Measurements from ENCODE around the gene NAA60.
"Not testable (repeated sequence)": the region's sequence is repeated elsewhere in the genome, so short reads cannot be mapped to it uniquely, and the experiment has no call there.

The NAA60 gene

GRCh38 chr16:3486506-3487215 is 43.2 kb downstream of the NAA60 start:
- peaks cover 3% of the 10 kb centered on the region for H3K36me3 Mint-ChIP-seq
- H3K27me3 Mint-ChIP-seq = no peaks in the 10 kb centered on the region
- no peak overlapping the region for H3K4me3 Mint-ChIP-seq
- H3K27ac Mint-ChIP-seq = no peak overlapping the region
- no peaks in the 10 kb centered on the region for H3K9me3 Mint-ChIP-seq
- peaks cover 4% of the 10 kb centered on the region for H3K4me1 Mint-ChIP-seq

- no peak overlapping the region for H3K27ac Mint-ChIP-seq
- H3K9me3 Mint-ChIP-seq = no peaks in the 10 kb centered on the region
- peaks cover 4% of the 10 kb centered on the region for H3K4me1 Mint-ChIP-seq
- no peaks in the 10 kb centered on the region for H3K27me3 Mint-ChIP-seq
- no peak overlapping the region for H3K4me3 Mint-ChIP-seq
- H3K36me3 Mint-ChIP-seq = peaks cover 1% of the 10 kb centered on the region
These were observed 44.3 kb downstream of the NAA60 start for GRCh38 chr16:3487521-3488410.

GRCh38 chr16:3488801-3489200 is 45.3 kb downstream of the NAA60 start:
- H3K9me3 Mint-ChIP-seq = no peaks in the 10 kb centered on the region
- no peak overlapping the region for H3K27ac Mint-ChIP-seq
- no peak overlapping the region for H3K4me3 Mint-ChIP-seq
- no peaks in the 10 kb centered on the region for H3K36me3 Mint-ChIP-seq
- no peaks in the 10 kb centered on the region for H3K27me3 Mint-ChIP-seq
- H3K4me1 Mint-ChIP-seq = peaks cover 4% of the 10 kb centered on the region

- Mint-ChIP-seq H3K27ac (no peak overlapping the region), H3K9me3 (no peaks in the 10 kb centered on the region)
These were observed 47.6 kb downstream of the NAA60 start for GRCh38 chr16:3490911-3491629.

GRCh38 chr16:3492356-3492755 is 48.9 kb downstream of the NAA60 start:
- no peak overlapping the region for H3K27ac Mint-ChIP-seq
- peaks cover 4% of the 10 kb centered on the region for H3K4me1 Mint-ChIP-seq
- H3K4me3 Mint-ChIP-seq = no peak overlapping the region
- H3K36me3 Mint-ChIP-seq = no peaks in the 10 kb centered on the region
- H3K27me3 Mint-ChIP-seq = no peaks in the 10 kb centered on the region
- H3K9me3 Mint-ChIP-seq = no peaks in the 10 kb centered on the region

More at GRCh38 chr16:3490911-3491629, 47.6 kb downstream of the NAA60 start:
- peaks cover 4% of the 10 kb centered on the region for H3K4me1 Mint-ChIP-seq
- H3K4me3 Mint-ChIP-seq = no peak overlapping the region
- H3K36me3 Mint-ChIP-seq = no peaks in the 10 kb centered on the region
- no peaks in the 10 kb centered on the region for H3K27me3 Mint-ChIP-seq

DNA sequence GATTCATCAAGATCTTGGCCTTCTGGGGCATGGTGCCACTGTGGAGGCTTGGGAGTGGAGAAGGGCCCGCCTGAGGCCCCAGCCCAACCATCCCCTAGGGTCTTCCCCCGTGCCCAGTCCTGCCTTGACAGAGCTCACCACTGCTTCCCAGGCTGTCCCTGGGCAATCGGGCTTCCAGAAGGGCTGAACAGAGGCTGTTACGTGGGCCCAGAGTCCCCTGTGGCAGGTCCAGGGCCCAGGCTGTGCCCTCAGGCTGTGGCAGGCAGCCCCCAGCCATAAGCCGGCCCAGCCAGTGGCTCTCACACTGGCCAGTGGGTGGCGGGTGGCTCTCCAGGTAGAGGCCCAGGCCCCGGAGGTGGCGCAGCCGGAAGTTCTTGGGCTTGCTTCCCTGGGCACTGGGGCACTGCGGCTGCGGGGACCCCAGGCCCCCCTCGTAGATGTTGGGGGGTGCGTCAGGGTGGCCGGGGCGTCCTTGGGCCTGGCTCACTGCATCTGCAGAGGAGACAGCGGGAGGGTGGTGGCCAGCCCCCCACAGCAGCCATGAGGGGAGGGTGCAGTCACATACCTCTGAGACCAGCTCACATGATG is 51.0 kb downstream of the NAA60 start:
- no peak overlapping the region for H3K4me3 Mint-ChIP-seq
- no peak overlapping the region for H3K27ac Mint-ChIP-seq
- H3K9me3 Mint-ChIP-seq = no peaks in the 10 kb centered on the region
- no peaks in the 10 kb centered on the region for H3K27me3 Mint-ChIP-seq
- peaks cover 7% of the 10 kb centered on the region for H3K4me1 Mint-ChIP-seq
- H3K36me3 Mint-ChIP-seq = no peaks in the 10 kb centered on the region

DNA sequence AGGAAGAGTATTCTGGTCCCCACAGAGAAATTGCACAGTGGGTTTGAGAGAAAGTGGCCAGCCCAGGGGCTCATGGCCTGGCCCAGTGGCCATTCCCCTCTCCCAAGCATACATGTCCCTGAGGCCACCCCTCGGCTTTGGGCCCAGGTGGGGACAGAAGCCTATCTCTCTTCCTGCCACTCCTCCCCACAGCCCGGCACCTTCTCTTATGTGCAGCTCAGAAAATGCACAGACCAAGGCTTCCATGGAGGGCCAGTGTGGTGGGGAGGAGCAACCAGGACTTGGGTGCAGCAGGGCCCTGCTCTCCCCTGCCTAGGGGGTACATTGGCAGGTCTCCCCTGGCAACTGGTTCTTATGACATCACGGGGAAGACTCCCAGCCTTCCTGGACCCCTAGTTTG is 51.7 kb downstream of the NAA60 start, which contains the start of gene C16orf90:
Gene C16orf90 (minus strand): TSS at position 314 of the 400 bp plus-strand sequence. CDS start 68 bp downstream, at position 246.
- no peaks in the 10 kb centered on the region for H3K27me3 Mint-ChIP-seq
- no peaks in the 10 kb centered on the region for H3K36me3 Mint-ChIP-seq
- no peak within 1 kb of the TSS for H3K4me3 Mint-ChIP-seq
- H3K4me1 Mint-ChIP-seq = peaks cover 9% of the 10 kb centered on the region
- no peaks in the 10 kb centered on the region for H3K9me3 Mint-ChIP-seq
- H3K27ac Mint-ChIP-seq = no peak within 1 kb of the TSS

DNA sequence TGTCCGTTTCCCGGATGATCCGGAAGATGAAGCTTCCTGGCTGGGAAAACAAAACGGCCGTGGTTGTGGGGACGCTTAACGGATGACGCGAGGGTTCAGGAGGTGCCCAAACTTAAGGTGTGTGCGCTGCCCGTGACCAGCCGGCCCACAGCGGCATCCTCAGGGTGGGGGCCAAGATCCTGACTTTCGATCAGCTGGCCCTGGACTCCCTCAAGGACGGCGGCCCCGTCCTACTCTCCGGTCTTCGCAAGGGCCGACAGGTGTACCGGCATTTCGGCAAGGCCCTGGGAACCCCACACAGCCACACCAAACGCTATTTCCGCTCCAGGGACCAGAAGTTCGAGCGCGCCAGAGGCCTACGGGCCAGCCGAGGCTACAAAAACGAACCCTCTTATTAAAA is 52.9 kb downstream of the NAA60 start:
- Mint-ChIP-seq H3K4me3 (no peak overlapping the region), H3K9me3 (no peaks in the 10 kb centered on the region), H3K36me3 (no peaks in the 10 kb centered on the region), H3K4me1 (peaks cover 16% of the 10 kb centered on the region), H3K27me3 (no peaks in the 10 kb centered on the region), H3K27ac (no peak overlapping the region)

DNA sequence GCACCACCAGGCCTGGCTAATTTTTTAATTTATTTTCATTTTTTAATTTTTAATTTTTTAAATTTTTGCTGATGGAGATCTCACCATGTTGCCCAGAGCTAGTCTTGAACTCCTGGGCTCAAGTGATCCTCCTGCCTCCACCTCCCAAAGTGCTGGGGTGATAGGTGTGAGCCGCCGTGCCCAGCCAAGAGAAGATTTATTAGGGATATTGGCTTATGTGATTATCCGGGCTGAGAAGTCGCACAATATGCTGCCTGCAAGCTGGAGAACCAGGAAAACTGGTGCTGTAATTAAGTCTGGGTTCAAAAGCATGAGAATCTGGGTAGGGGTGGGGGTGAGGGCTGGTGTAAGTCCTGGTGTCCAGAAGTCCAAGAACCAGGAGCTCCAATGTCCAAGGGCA is 54.3 kb downstream of the NAA60 start:
- Mint-ChIP-seq H3K27ac (no peak overlapping the region), H3K36me3 (no peaks in the 10 kb centered on the region)

DNA sequence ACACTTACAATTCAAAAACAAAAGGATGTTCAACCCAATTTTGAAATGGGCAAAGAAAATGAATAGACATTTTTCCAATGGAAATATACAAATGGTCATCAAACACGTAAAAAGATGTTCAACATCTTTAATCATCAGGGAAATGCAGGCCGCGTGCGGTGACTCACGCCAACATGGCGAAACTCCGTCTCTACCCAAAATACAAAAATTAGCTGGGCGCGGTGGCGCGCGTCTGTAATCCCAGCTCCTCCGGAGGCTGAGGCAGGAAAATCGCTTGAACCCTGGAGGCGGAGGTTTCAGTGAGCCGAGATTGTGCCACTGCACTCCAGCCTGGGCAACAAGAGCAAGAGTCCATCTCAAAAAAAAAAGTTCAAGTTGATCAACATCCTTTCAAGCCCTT is 55.5 kb downstream of the NAA60 start:
- Mint-ChIP-seq H3K9me3 (no peaks in the 10 kb centered on the region), H3K4me1 (peaks cover 37% of the 10 kb centered on the region), H3K4me3 (no peak overlapping the region), H3K27me3 (no peaks in the 10 kb centered on the region), H3K27ac (no peak overlapping the region), H3K36me3 (no peaks in the 10 kb centered on the region)

More for the DNA sequence above, 54.3 kb downstream of the NAA60 start:
- Mint-ChIP-seq H3K4me3 (no peak overlapping the region), H3K9me3 (no peaks in the 10 kb centered on the region), H3K4me1 (peaks cover 28% of the 10 kb centered on the region), H3K27me3 (no peaks in the 10 kb centered on the region)

DNA sequence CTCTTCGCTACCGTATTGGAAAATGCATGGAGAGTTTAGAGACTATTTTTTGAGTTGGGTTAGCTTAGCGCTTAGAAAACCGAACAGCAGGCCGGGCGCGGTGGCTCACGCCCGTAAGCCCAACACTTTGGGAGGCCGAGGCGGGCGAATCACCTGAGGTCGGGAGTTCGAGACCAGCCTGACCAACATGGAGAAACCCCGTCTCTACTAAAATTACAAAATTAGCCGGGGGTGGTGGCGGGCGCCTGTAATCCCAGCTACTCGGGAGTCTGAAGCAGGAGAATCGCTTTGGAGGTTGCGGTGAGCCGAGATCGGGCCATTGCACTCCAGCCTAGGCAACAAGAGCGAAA is 57.9 kb downstream of the NAA60 start:
- H3K27ac Mint-ChIP-seq = peak overlapping the region; percentile 97
- peak overlapping the region; percentile 97 for H3K4me3 Mint-ChIP-seq
- H3K27me3 Mint-ChIP-seq, H3K9me3 Mint-ChIP-seq: not testable (repeated sequence)
- H3K36me3 Mint-ChIP-seq = peaks cover 10% of the 10 kb centered on the region
- H3K4me1 Mint-ChIP-seq = peaks cover 60% of the 10 kb centered on the region

GRCh38 chr16:3501783-3502400 is 58.4 kb downstream of the NAA60 start:
- Mint-ChIP-seq H3K4me3 (peak overlapping the region; percentile 97), H3K27ac (peak overlapping the region; percentile 97), H3K4me1 (peaks cover 60% of the 10 kb centered on the region), H3K27me3 (no peaks in the 10 kb centered on the region), H3K9me3 (no peaks in the 10 kb centered on the region), H3K36me3 (peaks cover 10% of the 10 kb centered on the region)

- Mint-ChIP-seq H3K27me3 (no peaks in the 10 kb centered on the region), H3K27ac (peak overlapping the region; percentile 86), H3K4me3 (peak overlapping the region; percentile 74), H3K4me1 (peaks cover 67% of the 10 kb centered on the region), H3K9me3 (no peaks in the 10 kb centered on the region), H3K36me3 (peaks cover 15% of the 10 kb centered on the region)
These were observed 60.0 kb downstream of the NAA60 start for GRCh38 chr16:3503523-3503922.

GRCh38 chr16:3508736-3509135 is 65.3 kb downstream of the NAA60 start:
- no peaks in the 10 kb centered on the region for H3K9me3 Mint-ChIP-seq
- H3K27me3 Mint-ChIP-seq = no peaks in the 10 kb centered on the region
- peaks cover 26% of the 10 kb centered on the region for H3K36me3 Mint-ChIP-seq
- H3K27ac Mint-ChIP-seq = peak overlapping the region; percentile 95
- H3K4me3 Mint-ChIP-seq = peak overlapping the region; percentile 32
- peaks cover 71% of the 10 kb centered on the region for H3K4me1 Mint-ChIP-seq

DNA sequence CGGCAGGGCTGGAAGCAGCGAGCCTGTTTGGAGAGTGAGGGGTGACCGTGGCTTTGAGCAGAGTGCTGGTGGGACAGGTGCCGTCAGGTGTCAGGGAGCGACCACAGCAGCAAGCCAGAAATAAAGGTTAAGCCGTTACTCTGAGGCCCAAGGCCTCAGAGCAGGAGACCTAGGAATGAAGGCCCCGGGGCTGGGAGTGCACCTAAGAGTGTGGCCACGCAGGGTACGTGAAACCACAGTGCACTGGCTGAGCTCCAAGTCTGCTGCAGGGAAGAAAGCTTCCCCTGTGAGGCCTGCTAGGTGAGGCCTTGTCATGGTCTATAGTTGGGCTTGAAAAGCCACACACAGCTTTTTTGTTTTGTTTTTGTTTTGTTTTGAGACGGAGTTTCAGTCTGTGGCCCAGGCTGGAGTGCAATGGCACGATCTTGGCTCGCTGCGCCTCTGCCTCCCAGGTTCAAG is 66.0 kb downstream of the NAA60 start:
- H3K36me3 Mint-ChIP-seq = peaks cover 24% of the 10 kb centered on the region
- no peaks in the 10 kb centered on the region for H3K27me3 Mint-ChIP-seq
- peak overlapping the region; percentile 46 for H3K27ac Mint-ChIP-seq
- H3K4me1 Mint-ChIP-seq = peaks cover 67% of the 10 kb centered on the region
- H3K4me3 Mint-ChIP-seq = no peak overlapping the region
- H3K9me3 Mint-ChIP-seq = no peaks in the 10 kb centered on the region
